Transverse colon (tissue), 4 donors: ENCODE results near the gene SLC25A51. TPM values are rescaled to one million over a fixed set of nuclear protein-coding genes. Genes with fewer than 3 reads are reported as not detected.

Experiments
- DNase-seq: peaks from one replicate; pipeline ENCODE4 v3.0.0-alpha.2; 2019
- H3K27ac ChIP-seq, 4 donors: fragments of 200-600 bp; sonication (generic); 2 replicates each; pipeline ENCODE4 v1.5.1; 2016 to 2018; ENCODE audit warnings: inconsistent platforms in 4 of 4
- H3K27me3 ChIP-seq: fragments of 200-600 bp; sonication (generic); 2 replicates; pipeline ENCODE4 v1.5.1; 2017; ENCODE audit warnings: inconsistent platforms
- H3K36me3 ChIP-seq, 4 donors: fragments of 200-600 bp; sonication (generic); 2 replicates each; pipeline ENCODE4 v1.5.1; 2017 to 2019; ENCODE audit warnings: inconsistent platforms in 4 of 4
- H3K4me1 ChIP-seq, 4 donors: fragments of 200-600 bp; sonication (generic); 2 replicates each; pipeline ENCODE4 v1.5.1; 2017 to 2020; ENCODE audit warnings: inconsistent platforms in 4 of 4
- H3K4me3 ChIP-seq, 4 donors: fragments of 200-600 bp; sonication (generic); 1 replicate in 1 of 4; 2 replicates in 3 of 4; pipeline versions ENCODE4 v1.5.1 to v1.6.1; 2017 to 2019; ENCODE audit warnings: inconsistent platforms in 4 of 4
- H3K9me3 ChIP-seq, 2 donors: fragments of 200-600 bp; sonication (generic); 2 replicates each; pipeline ENCODE4 v1.5.1; 2017 to 2019; ENCODE audit warnings: inconsistent platforms in 2 of 2
- CTCF ChIP-seq, 5 experiments: fragments of 200-600 bp in 3 of 5; fragments of 450-650 bp in 2 of 5; sonication (generic) in 3 of 5; IDR thresholded peaks; 1 replicate in 2 of 5; 2 replicates in 3 of 5; pipeline ENCODE4 v1.5.1; 2016 to 2017; ENCODE audit warnings: antibody characterized with exemption in 5 of 5, inconsistent platforms in 3 of 5, mild to moderate bottlenecking in 2 of 5, moderate library complexity in 1 of 5
- EP300 ChIP-seq: sonication (generic); formaldehyde crosslinking; IDR thresholded peaks from one replicate; pipeline ENCODE4 v1.6.1; 2017; ENCODE audit warnings: antibody characterized with exemption, low read depth
- POLR2A ChIP-seq: fragments of 450-650 bp; IDR thresholded peaks from one replicate; pipeline ENCODE4 v1.6.1; 2016; ENCODE audit warnings: antibody characterized with exemption, mild to moderate bottlenecking, moderate library complexity
- POLR2AphosphoS5 ChIP-seq, 3 donors: sonication (generic); formaldehyde crosslinking; IDR thresholded peaks; one replicate each; pipeline ENCODE4 v1.6.1; 2016; ENCODE audit warnings: antibody characterized with exemption in 3 of 3
- WGBS, 2 donors: methylation state at CpG; one replicate each; pipeline ENCODE4 v1.1.5; 2018; ENCODE audit warnings: low coverage in 1 of 2; 5-methylcytosine and 5-hydroxymethylcytosine counted together
- in situ Hi-C, 4 donors: fragments of 200-750 bp; cut with MboI; loops; one replicate each; pipeline versions ENCODE4 v1.15.0 to v1.15.1; 2017; ENCODE audit warnings: low sequenced_read_pairs in 3 of 4, low pct_ligation_motif_present in 1 of 4, low pct_unique_long_range_greater_than_20kb in 1 of 4
- intact Hi-C: fragments of 100-400 bp; cut with DNase I; formaldehyde crosslinking; loops from one replicate; pipeline ENCODE4 v1.15.1; 2023; ENCODE audit warnings: low total_unique reads
- total RNA-seq, 4 donors: library from RNA; depleted of rRNA; stranded (reverse); fragments of >200 nt; gene quantifications; one replicate each; pipeline ENCODE4 v1.1.0, GENCODE V29; 2016

The SLC25A51 gene
- total RNA-seq, 4 donors from 2014 or later: 15.7 to 30.0 (median 24.1) TPM

- in situ Hi-C loops (loop anchor here (5.0 to 25.0 kb wide), 8 partner anchors 158 to 508 kb away; partner anchors contain the start of genes TOMM5 (in 2 of the 4), FBXO10 (in 1 of the 4), IGFBPL1 (in 1 of the 4) and POLR1E (in 1 of the 4)), intact Hi-C loops (no loop called here)
- Histone ChIP-seq H3K27ac (peak overlapping the region; percentile 89 to 99 (median 96)), H3K9me3 (no peaks in the 10 kb centered on the region), H3K36me3 (peaks cover 0 to under 1% (median 0%) of the 10 kb centered on the region in 4 donors), H3K4me3 (peak overlapping the region; percentile 84 to 99 (median 90)), H3K4me1 (peaks cover 13 to 23% (median 21%) of the 10 kb centered on the region in 4 donors), H3K27me3 (no peaks in the 10 kb centered on the region)
- no peak for DNase-seq
- no peak for TF ChIP-seq POLR2A
- TF ChIP-seq EP300: no peak
- no peak for TF ChIP-seq POLR2AphosphoS5 (IDR thresholded peaks at IDR 0.05)
- TF ChIP-seq CTCF (IDR thresholded peaks at IDR 0.05): peak in 3 of 5 experiments; percentile 1 to 11 (median 4)
- 28 to 40% methylated on average over 4 to 36 of the region's 36 CpGs for WGBS, 2 donors
Measured at GRCh38 chr9:37904445-37905130, 661 bp upstream of the SLC25A51 start.

- H3K27me3 ChIP-seq: no peaks in the 10 kb centered on the region
- no peak for DNase-seq
- intact Hi-C loops: no loop called here
- no peaks in the 10 kb centered on the region for H3K9me3 ChIP-seq
- peaks cover 13 to 23% (median 21%) of the 10 kb centered on the region in 4 donors for H3K4me1 ChIP-seq
- TF ChIP-seq CTCF (IDR thresholded peaks at IDR 0.05): no peak
- TF ChIP-seq EP300: no peak
- TF ChIP-seq POLR2AphosphoS5 (IDR thresholded peaks at IDR 0.05): no peak
- no peak for TF ChIP-seq POLR2A
- H3K36me3 ChIP-seq: peaks cover 0 to 10% (median 4%) of the 10 kb centered on the region in 4 donors
- H3K27ac ChIP-seq: peak overlapping the region; percentile 89 to 99 (median 96)
- H3K4me3 ChIP-seq: peak overlapping the region; percentile 84 to 99 (median 90)
- 4 to 14% methylated on average over 5 to 17 of the region's 17 CpGs for WGBS, 2 donors
- in situ Hi-C loops: loop anchor here (10.0 to 25.0 kb wide), 7 partner anchors 159 to 509 kb away; partner anchors contain the start of genes TOMM5 (in 2 of the 4), FBXO10 (in 1 of the 4), IGFBPL1 (in 1 of the 4) and POLR1E (in 1 of the 4)
Measured at GRCh38 chr9:37902796-37903646, 906 bp downstream of the SLC25A51 start.

GRCh38 chr9:37902131-37902530 is 1.8 kb downstream of the SLC25A51 start:
- intact Hi-C loops (no loop called here), in situ Hi-C loops (loop anchor here (10.0 to 25.0 kb wide), 7 partner anchors 160 to 510 kb away; partner anchors contain the start of genes TOMM5 (in 2 of the 4), FBXO10 (in 1 of the 4), IGFBPL1 (in 1 of the 4) and POLR1E (in 1 of the 4))
- Histone ChIP-seq H3K4me3 (no peak overlapping the region), H3K27ac (no peak overlapping the region), H3K4me1 (peaks cover 13 to 23% (median 21%) of the 10 kb centered on the region in 4 donors), H3K9me3 (no peaks in the 10 kb centered on the region), H3K27me3 (no peaks in the 10 kb centered on the region), H3K36me3 (peaks cover 0 to 19% (median 5%) of the 10 kb centered on the region in 4 donors)
- TF ChIP-seq POLR2AphosphoS5 (IDR thresholded peaks at IDR 0.05) (no peak), POLR2A (no peak)
- DNase-seq: no peak

GRCh38 chr9:37899041-37899440 is 4.9 kb downstream of the SLC25A51 start:
- intact Hi-C loops (no loop called here), in situ Hi-C loops (loop anchor here in 1 of 4 donors (25.0 kb wide), 1 partner anchor 112 kb away; the partner anchor contains the start of gene EXOSC3)
- H3K4me3 ChIP-seq: no peak overlapping the region
- DNase-seq: no peak
- WGBS, 2 donors: 80 to 89% methylated on average over 1 to 2 of the region's 2 CpGs
- no peaks in the 10 kb centered on the region for H3K9me3 ChIP-seq
- H3K27ac ChIP-seq: no peak overlapping the region
- H3K27me3 ChIP-seq: no peaks in the 10 kb centered on the region
- TF ChIP-seq EP300 (no peak), POLR2AphosphoS5 (IDR thresholded peaks at IDR 0.05) (no peak), CTCF (IDR thresholded peaks at IDR 0.05) (no peak), POLR2A (no peak)
- H3K36me3 ChIP-seq: peaks cover 0 to 48% (median 17%) of the 10 kb centered on the region in 4 donors
- H3K4me1 ChIP-seq: peaks cover 8 to 14% (median 14%) of the 10 kb centered on the region in 4 donors
